Activated CD8-positive, alpha-beta memory T cell treated with anti-CD3 and anti-CD28 coated beads for 48 hours (primary cell): ENCODE measurements around the gene CELF4.
"Not testable (repeated sequence)": the region's sequence is repeated elsewhere in the genome, so short reads cannot be mapped to it uniquely, and the experiment has no call there.

Experiments used
- DNase-seq, 3 experiments: peaks; one replicate each; pipeline ENCODE4 v3.0.0-alpha.2; 2020; ENCODE audit warnings: low read depth in 2 of 3, low spot score in 2 of 3

Gene CELF4

GRCh38 chr18:37473195-37473840 lies 92.3 kb downstream of the CELF4 start:
- DNase-seq, result no peak

GRCh38 chr18:37471637-37472036 lies 94.0 kb downstream of the CELF4 start:
- DNase-seq, result no peak

GRCh38 chr18:37470986-37471385 lies 94.6 kb downstream of the CELF4 start:
- no peak for DNase-seq

GRCh38 chr18:37467002-37467662 lies 98.5 kb downstream of the CELF4 start:
- no peak for DNase-seq

GRCh38 chr18:37465958-37466357 lies 99.6 kb downstream of the CELF4 start:
- no peak for DNase-seq

GRCh38 chr18:37464257-37464656 lies 101.3 kb downstream of the CELF4 start:
- DNase-seq, result no peak

- DNase-seq, result not testable (repeated sequence)
Measured at GRCh38 chr18:37461329-37461728, 104.3 kb downstream of the CELF4 start.

GRCh38 chr18:37460604-37461003 lies 105.0 kb downstream of the CELF4 start:
- no peak for DNase-seq

GRCh38 chr18:37458697-37459096 lies 106.9 kb downstream of the CELF4 start:
- DNase-seq, result no peak

GRCh38 chr18:37457753-37458152 lies 107.8 kb downstream of the CELF4 start:
- DNase-seq, result no peak

GRCh38 chr18:37457341-37457740 lies 108.3 kb downstream of the CELF4 start:
- DNase-seq, result no peak

- DNase-seq, result no peak
Measured at GRCh38 chr18:37456873-37457272, 108.7 kb downstream of the CELF4 start.

- no peak for DNase-seq
Measured at GRCh38 chr18:37456395-37456794, 109.2 kb downstream of the CELF4 start.

- no peak for DNase-seq
Measured at GRCh38 chr18:37453752-37454151, 111.8 kb downstream of the CELF4 start.

- DNase-seq, result no peak
Measured at GRCh38 chr18:37452682-37453385, 112.8 kb downstream of the CELF4 start.

GRCh38 chr18:37452015-37452414 lies 113.6 kb downstream of the CELF4 start:
- DNase-seq, result no peak

GRCh38 chr18:37451239-37451825 lies 114.3 kb downstream of the CELF4 start:
- DNase-seq, result no peak

- no peak for DNase-seq
Measured at GRCh38 chr18:37450434-37451132, 115.0 kb downstream of the CELF4 start.

- no peak for DNase-seq
Measured at GRCh38 chr18:37449618-37450017, 116.0 kb downstream of the CELF4 start.

- no peak for DNase-seq
Measured at GRCh38 chr18:37448946-37449345, 116.7 kb downstream of the CELF4 start.
